ENCODE measurements around the gene SORBS2.

DNA sequence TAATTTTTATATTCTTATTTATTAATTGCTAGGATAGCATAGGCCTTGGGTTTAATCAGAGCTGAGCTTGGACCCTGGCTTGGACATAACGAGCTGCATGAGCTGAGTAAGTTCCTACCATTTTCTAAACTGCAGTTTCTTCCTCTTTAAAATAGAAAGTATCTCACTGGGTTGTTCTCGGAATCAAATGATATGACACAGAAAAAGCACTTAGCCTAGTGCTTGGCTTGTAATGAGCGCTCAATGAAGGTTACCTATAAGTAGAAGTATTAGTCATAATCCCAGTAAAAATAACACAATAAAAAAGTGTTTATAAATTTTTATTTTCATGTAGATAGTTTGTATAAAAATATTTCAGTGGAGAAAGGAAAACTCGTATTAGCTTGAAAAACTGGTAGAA, 163.4 kb downstream of the SORBS2 start:
- TF ChIP-seq POLR2A (IDR thresholded peaks at IDR 0.05; ENCODE audit: low read length) = no peak
- no peak for TF ChIP-seq GATA1 (IDR thresholded peaks at IDR 0.05; ENCODE audit: low read depth, low read length)

Data from erythroblast (primary cell).